RWPE2 (cell line): ENCODE measurements around the gene C2orf15.
A peak's percentile ranks its signal among the peaks of the same experiment; 100 is the strongest.

ENCODE experiments used
- ATAC-seq: fragments of 200-7000 bp; cut with Tn5 transposase; 3 replicates; pipeline ENCODE4 v1.9.1; 2021; ENCODE audit warnings: low read depth
- DNase-seq: peaks from one replicate; pipeline ENCODE4 v3.0.0-alpha.2; 2020; ENCODE audit warnings: low spot score
- H3K27ac ChIP-seq: fragments of 450-650 bp; 2 replicates; pipeline ENCODE4 v1.5.1; 2017; ENCODE audit warnings: mild to moderate bottlenecking; ENCODE audit not compliant: poor library complexity, severe bottlenecking
- H3K27me3 ChIP-seq: fragments of 250-450 bp; sonication (Bioruptor Pico); 2 replicates; pipeline ENCODE4 v1.5.1; 2021; ENCODE audit warnings: mild to moderate bottlenecking, moderate library complexity; ENCODE audit not compliant: insufficient read depth, poor library complexity, severe bottlenecking
- H3K36me3 ChIP-seq: fragments of 250-450 bp; sonication (Bioruptor Pico); 2 replicates; pipeline ENCODE4 v1.5.1; 2020; ENCODE audit warnings: low read depth, mild to moderate bottlenecking, moderate library complexity
- H3K4me1 ChIP-seq: fragments of 250-450 bp; sonication (Bioruptor Pico); 2 replicates; pipeline ENCODE4 v1.5.1; 2021; ENCODE audit warnings: mild to moderate bottlenecking, moderate library complexity; ENCODE audit not compliant: insufficient read depth, poor library complexity, severe bottlenecking
- H3K4me3 ChIP-seq: fragments of 250-450 bp; sonication (Bioruptor Pico); 2 replicates; pipeline ENCODE4 v1.5.1; 2021; ENCODE audit warnings: mild to moderate bottlenecking, moderate library complexity; ENCODE audit not compliant: severe bottlenecking
- H3K9me3 ChIP-seq: fragments of 250-450 bp; sonication (Bioruptor Pico); 2 replicates; pipeline ENCODE4 v1.5.1; 2021; ENCODE audit warnings: mild to moderate bottlenecking, moderate library complexity; ENCODE audit not compliant: severe bottlenecking
- CTCF ChIP-seq: fragments of 450-650 bp; IDR thresholded peaks from one replicate; pipeline ENCODE4 v1.5.1; 2017; ENCODE audit warnings: mild to moderate bottlenecking, moderate library complexity; ENCODE audit not compliant: poor library complexity, severe bottlenecking

C2orf15 gene

GRCh38 chr2:99153921-99154604 lies 12.6 kb downstream of the C2orf15 start:
- H3K4me1 ChIP-seq, result no peaks in the 10 kb centered on the region
- peaks cover 6% of the 10 kb centered on the region for H3K36me3 ChIP-seq
- DNase-seq (no peak), ATAC-seq (no peak)
- TF ChIP-seq CTCF, result no peak
- H3K4me3 ChIP-seq, result peak overlapping the region; percentile 69
- no peaks in the 10 kb centered on the region for H3K9me3 ChIP-seq
- peak overlapping the region; percentile 29 for H3K27ac ChIP-seq
- no peaks in the 10 kb centered on the region for H3K27me3 ChIP-seq

- peak; percentile 91 for DNase-seq
- Histone ChIP-seq H3K27ac (peak within 1 kb of the TSS; percentile 29), H3K27me3 (no peaks in the 10 kb centered on the region), H3K36me3 (peaks cover 6% of the 10 kb centered on the region), H3K9me3 (no peaks in the 10 kb centered on the region), H3K4me3 (peak within 1 kb of the TSS; percentile 69), H3K4me1 (no peaks in the 10 kb centered on the region)
- ATAC-seq, result peak; percentile 92
- no peak for TF ChIP-seq CTCF
Observed at GRCh38 chr2:99154643-99155536, 13.4 kb downstream of the C2orf15 start, which contains the start of the genes LIPT1 and TSGA10. Gene LIPT1 (plus strand): TSS chr2:99154967. CDS start chr2:99161958, 6,991 bp downstream. Gene TSGA10 (minus strand): TSS chr2:99154942. CDS start chr2:99109439, 45,503 bp downstream.

GRCh38 chr2:99156891-99157290 lies 15.4 kb downstream of the C2orf15 start:
- no peak overlapping the region for H3K27ac ChIP-seq
- DNase-seq (no peak), ATAC-seq (no peak)
- H3K27me3 ChIP-seq, result no peaks in the 10 kb centered on the region
- peaks cover 6% of the 10 kb centered on the region for H3K36me3 ChIP-seq
- H3K4me3 ChIP-seq, result no peak overlapping the region
- no peaks in the 10 kb centered on the region for H3K9me3 ChIP-seq
- no peaks in the 10 kb centered on the region for H3K4me1 ChIP-seq
- no peak for TF ChIP-seq CTCF

GRCh38 chr2:99158599-99158998 lies 17.1 kb downstream of the C2orf15 start:
- peaks cover 6% of the 10 kb centered on the region; the same call in 1 of the 2 replicates for H3K36me3 ChIP-seq
- ATAC-seq (no peak), DNase-seq (no peak)
- H3K27me3 ChIP-seq, result no peaks in the 10 kb centered on the region
- TF ChIP-seq CTCF, result no peak
- H3K4me3 ChIP-seq, result no peak overlapping the region
- no peak overlapping the region for H3K27ac ChIP-seq
- H3K4me1 ChIP-seq, result no peaks in the 10 kb centered on the region
- no peaks in the 10 kb centered on the region for H3K9me3 ChIP-seq
